Stimulated activated CD8-positive, alpha-beta memory T cell treated with anti-CD3 and anti-CD28 coated beads, Interleukin-12 subunit alpha, Interleukin-12 subunit beta, amount 100 ng/mL, for 4 hours (primary cell): ENCODE measurements around the gene MTUS2.

Source experiments
- DNase-seq: peaks from one replicate; pipeline ENCODE4 v3.0.0-alpha.2; 2020; ENCODE audit warnings: low read depth

MTUS2 gene

GRCh38 chr13:29452773-29453616 is 632.9 kb downstream of the MTUS2 start:
- DNase-seq, result no peak

DNA sequence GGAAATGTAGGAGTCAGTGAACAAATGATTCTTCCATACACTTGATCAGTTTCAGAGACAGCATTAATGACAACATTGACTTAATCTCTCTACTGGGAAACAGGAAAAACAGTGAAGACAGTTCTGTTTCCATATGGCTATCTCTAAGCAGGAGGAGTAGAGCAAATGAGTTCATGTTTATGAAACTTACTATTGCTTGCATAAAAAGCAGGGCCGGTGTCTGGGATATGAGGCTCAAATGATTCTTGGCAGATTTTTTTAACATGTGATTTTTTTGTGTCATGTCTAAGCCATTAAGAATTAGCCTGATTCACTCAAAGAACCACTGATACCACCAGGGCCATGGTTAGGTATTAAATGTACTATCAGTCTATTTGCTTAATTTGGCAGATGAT is 633.5 kb downstream of the MTUS2 start:
- DNase-seq, result no peak

GRCh38 chr13:29454931-29455481 is 634.9 kb downstream of the MTUS2 start:
- DNase-seq, result no peak

DNA sequence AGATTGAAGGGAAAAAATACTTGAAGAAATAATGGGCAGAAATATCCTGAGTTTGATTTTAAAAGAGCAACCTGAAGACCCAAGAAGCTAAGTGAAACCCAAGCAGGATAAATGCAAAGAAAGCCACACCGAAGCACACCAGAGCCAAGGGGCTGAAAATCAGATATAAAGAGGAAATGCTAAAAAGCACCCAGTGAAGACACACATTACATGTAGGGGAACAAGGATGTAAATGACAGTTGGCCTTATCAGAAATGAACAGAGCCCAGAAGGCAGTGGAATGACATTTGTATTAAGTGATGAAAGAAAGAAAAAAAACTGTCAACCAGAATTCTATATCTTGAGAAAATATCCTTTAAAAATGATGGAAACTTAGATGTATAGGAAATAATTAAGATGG is 636.3 kb downstream of the MTUS2 start:
- DNase-seq, result no peak

DNA sequence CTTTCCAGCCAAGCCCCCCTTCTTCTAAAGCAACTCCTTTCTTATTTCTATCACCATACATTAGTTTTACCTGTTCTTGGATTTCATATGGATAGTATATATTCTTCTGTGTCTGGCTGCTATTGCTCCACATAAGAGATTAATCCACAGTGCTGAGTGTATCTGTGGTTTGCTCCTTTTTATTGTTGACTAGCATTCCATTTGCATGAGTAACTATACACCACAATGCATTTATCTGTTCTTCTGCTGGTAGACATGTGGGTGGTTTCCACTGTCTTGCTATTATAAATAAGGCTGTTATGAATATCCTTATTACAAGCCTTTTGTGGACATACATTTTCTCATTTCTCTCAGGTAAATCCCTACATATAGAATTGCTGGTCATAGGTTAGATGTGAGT is 637.2 kb downstream of the MTUS2 start:
- no peak for DNase-seq

DNA sequence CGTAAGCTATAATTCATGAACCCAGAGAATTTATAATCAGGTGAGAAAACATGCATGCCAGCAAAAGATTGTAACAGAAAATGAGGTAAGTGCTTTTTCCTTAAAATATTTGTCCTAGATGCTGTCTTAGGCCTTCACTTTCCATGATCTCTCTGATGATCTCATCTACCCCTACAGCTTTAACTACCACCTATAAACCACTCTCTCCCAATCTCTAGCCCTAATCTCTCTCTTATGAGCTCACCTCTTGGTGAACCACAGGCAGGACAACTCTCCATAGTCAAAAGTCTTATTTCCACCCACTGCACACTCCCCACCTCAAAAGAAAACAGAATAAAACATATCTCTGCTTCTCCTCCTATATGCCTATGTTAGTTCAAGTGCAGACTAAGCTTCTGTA is 638.3 kb downstream of the MTUS2 start:
- DNase-seq, result no peak

- no peak for DNase-seq
Observed at GRCh38 chr13:29459813-29460355, 639.7 kb downstream of the MTUS2 start.

GRCh38 chr13:29464105-29464679 is 644.1 kb downstream of the MTUS2 start:
- DNase-seq, result no peak

DNA sequence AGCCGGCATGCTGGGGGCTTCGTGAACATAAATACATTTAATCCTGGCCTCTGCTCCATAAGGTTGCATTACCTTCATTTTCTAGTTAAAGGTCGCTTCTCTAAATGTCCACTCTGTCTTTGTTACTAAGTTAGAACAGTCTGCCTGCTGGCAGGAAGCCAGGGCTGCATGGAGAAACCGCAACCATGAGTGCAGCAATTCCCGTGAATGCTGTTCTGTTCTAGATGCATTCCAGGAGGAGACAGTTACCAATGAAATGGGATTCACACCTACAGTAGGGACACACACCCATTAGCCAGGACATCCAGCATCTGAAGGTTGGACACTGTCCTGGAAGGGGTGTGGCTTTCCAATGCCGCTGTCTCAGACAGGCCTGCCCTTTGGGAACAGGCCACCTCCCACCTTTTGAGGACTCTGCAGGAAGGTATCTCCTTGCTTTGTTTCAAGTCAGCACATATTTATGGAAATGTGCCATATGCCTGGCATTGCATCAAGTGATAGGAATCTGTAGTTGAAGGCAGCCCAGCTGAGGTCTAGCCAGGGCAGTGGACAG is 645.7 kb downstream of the MTUS2 start:
- no peak for DNase-seq

DNA sequence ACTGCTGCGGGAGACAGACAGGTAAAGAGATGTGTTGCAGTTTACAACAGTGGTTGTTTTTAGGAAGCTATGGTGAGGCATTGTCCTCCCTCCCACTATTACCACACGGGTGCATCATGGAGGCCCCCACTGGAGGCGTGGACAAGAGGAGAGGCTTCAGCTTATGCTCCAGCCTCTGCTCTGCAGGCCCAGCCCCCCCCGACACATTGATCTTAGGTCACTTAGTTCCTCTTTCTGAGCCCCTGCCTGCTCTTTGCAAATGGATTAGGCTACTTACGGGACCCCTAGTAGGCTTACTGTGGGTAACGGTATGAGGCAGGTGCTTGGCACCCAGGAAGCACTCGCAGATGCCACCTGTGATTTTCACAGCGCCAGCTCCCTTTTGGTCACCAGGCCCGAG is 651.4 kb downstream of the MTUS2 start:
- DNase-seq, result no peak

GRCh38 chr13:29472332-29472961 is 652.3 kb downstream of the MTUS2 start:
- peak; percentile 4 for DNase-seq

- no peak for DNase-seq
Observed at GRCh38 chr13:29473166-29473565, 653.0 kb downstream of the MTUS2 start.

GRCh38 chr13:29474991-29475390 is 654.9 kb downstream of the MTUS2 start:
- DNase-seq, result no peak

- DNase-seq, result no peak
Observed at GRCh38 chr13:29476046-29476445, 655.9 kb downstream of the MTUS2 start.

DNA sequence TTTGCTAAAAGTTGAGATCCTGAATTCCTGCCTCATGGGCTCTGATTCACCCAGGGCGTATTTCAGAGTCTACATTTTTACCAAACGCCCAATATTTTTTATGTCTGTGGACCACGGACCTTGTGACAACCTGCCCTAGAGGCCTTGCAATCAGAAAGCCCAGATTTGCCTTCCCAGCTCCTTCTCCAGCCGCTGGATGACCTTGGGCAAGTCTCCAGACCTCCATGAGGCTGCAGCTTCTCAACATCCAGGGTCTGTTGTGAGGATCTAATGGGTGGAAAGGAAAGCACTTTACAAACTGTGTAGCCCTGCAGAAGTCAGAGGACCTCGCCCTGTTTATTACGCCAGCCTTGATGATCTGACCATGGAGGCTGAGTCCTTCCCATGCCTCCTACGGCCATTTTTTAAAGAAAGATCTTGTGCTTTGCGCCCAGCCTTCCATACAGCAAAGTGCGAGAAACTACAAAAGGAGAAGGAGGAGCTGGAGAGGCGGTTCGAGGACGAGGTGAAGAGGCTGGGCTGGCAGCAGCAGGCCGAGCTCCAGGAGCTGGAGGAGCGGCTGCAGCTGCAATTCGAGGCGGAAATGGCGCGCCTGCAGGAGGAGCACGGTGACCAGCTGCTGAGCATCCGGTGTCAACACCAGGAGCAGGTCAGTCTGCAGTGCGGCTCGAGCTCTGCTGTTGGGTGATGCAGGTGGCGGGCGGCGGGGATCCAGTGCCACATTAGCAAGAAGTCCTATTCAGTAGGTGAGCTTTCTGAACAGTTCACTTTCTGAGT is 659.8 kb downstream of the MTUS2 start:
- DNase-seq, result no peak

- no peak for DNase-seq
Observed at GRCh38 chr13:29480893-29481525, 660.9 kb downstream of the MTUS2 start.

- no peak for DNase-seq
Observed at GRCh38 chr13:29481603-29482002, 661.5 kb downstream of the MTUS2 start.

DNA sequence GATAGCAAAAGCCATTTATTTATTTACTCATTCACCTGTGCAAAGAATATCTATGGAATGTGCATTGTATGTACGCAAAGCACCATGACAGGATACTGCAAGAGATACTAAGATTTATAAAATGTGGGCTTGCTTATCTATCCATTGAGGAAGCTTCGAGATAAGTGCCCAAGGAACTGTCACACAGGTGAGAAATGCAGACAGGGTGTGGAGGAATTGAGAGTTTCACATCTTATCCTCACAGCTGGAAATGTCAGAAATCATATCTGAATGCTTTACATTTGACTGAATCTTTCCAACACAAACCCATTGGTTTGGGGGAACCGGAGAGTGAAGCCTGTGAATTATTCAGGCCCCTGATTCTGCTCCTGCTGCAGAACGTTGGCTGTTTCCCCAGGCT is 662.4 kb downstream of the MTUS2 start:
- DNase-seq, result no peak

- no peak for DNase-seq
Observed at GRCh38 chr13:29483211-29483610, 663.1 kb downstream of the MTUS2 start.

DNA sequence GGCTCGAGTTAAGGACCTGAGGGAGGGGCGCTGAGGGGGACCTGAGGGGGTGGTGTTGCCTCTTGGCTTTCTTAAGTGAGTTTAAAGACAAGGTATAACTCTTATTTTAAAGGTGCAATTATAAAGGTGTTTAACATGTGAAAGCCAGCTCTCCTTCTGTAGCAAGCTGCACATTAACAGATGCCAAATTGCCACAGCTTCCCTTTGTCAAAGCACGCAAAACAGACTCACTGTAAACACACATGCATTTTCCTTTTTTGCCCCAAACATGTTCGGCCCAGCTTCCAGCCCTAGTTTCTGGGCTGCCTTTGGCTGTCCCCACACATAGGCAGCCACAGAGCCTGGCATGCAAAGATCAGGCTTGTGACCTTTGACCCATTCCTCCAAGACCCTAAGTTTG is 663.5 kb downstream of the MTUS2 start:
- DNase-seq, result no peak

- DNase-seq, result no peak
Observed at GRCh38 chr13:29484236-29484635, 664.1 kb downstream of the MTUS2 start.
